HL-60/S4 treated with phorbol 12-myristate 13-acetate at 8.2 ng/mL for 4 days and 3 days (cell line): Measurements from ENCODE around the gene PGC.

Experiments used
- in situ Hi-C: fragments of 300-500 bp; cut with MboI; formaldehyde crosslinking; loops from 2 replicates; pipeline ENCODE4 v1.15.0; 2022; ENCODE audit warnings: low sequenced_read_pairs

The PGC gene

DNA sequence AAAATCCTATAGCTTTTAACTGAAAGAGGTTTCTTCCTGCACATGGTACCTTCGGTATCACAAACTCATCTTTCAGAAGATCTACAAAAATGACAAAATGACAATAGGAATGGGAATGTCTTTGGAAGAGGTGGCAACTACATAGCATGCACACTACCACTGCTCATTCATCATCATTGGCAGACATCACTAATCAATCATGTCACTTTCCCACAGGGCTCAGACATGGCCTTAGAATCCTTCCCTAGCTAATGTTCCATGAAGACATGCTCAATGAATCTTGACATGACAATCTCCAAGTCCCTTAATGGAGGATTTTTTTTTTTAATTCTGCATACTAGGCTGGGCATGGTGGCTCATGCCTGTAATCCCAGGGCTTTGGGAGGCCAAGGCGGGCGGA lies 3.2 kb upstream of the PGC start:
- in situ Hi-C loops = no loop called here

DNA sequence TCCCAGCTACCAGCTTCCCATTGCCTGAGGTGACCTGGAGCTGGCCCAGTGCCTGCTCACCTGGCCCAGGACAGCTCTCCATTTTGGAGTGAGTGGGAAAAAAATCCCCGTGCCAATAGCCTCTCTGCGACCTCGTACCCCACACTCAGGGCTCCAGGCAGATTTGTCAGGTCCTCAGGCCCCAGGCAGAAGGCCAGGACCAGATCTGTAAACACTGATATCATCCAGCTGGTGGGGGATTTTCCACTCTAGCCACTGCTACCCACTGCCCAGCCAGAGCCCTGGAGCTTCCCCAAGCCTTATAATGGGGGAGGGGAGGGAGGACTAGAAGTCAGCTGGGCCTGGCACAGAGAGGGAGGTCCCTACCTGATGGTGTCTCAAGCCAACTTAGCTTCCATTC lies 1.3 kb upstream of the PGC start:
- in situ Hi-C loops = no loop called here

DNA sequence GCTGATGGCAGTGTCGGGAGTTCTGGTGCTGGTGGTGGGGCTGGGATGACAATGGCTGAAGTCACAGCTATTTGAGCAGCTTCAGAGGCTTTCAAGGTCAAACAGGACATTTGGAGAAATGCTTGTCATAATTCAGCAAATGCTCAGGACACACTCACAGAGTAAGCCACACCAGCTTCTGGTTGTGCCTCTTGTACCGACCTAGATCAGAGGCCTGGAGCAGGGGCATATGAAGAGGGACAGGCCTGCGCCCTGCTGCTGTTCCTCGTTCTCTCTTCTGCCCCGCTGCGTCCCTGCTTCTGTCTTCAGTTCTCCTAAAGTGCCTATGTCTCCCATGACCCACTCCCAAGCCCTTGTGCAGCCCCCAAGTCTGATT lies 893 bp upstream of the PGC start:
- in situ Hi-C loops = no loop called here

DNA sequence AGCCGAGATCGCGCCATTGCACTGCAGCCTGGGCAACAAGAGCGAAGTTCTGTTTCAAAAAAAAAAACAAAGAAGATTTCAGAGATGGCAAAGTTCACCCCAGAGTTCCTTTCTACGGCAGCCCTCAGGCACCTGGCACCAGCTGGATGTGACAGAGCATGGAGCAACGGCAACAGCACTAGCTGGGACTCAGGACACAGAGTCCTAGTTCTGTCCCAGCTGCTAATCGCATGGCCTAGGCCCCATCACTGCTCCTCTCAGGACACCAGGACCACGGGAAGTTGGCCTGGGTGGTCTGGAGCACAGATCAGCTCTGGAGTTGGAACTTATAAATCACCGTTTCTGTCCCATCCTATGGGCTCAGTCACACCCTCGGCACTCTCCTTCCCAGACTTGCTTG lies 1.1 kb downstream of the PGC start:
- in situ Hi-C loops = no loop called here

DNA sequence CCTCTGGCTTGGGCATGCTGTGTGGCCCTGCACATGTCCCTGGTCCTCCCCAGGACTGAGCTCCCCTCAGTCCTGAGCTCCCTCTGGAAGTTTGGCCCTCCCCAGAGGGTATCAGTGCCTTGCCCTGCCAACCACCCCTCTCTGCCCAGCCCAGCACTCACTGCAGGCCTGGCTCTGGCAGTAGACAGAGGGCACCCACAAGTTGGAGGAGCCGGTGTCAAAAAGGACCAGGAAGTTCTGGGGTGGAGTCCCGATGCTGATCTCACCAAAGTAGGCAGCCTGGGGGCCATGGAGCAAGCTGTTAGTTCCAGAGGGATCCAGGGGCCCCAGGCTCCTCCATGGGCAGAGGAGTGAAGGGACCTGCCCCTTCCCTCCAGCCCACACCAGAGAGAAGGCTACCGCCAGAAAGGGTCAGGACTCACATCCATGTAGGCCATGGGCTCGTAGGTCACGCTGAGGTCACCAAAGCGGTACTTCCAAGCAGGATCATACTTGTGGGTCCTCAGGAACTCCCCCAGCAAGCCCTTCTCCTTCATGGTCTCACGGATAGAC lies 2.9 kb downstream of the PGC start:
- in situ Hi-C loops = no loop called here

DNA sequence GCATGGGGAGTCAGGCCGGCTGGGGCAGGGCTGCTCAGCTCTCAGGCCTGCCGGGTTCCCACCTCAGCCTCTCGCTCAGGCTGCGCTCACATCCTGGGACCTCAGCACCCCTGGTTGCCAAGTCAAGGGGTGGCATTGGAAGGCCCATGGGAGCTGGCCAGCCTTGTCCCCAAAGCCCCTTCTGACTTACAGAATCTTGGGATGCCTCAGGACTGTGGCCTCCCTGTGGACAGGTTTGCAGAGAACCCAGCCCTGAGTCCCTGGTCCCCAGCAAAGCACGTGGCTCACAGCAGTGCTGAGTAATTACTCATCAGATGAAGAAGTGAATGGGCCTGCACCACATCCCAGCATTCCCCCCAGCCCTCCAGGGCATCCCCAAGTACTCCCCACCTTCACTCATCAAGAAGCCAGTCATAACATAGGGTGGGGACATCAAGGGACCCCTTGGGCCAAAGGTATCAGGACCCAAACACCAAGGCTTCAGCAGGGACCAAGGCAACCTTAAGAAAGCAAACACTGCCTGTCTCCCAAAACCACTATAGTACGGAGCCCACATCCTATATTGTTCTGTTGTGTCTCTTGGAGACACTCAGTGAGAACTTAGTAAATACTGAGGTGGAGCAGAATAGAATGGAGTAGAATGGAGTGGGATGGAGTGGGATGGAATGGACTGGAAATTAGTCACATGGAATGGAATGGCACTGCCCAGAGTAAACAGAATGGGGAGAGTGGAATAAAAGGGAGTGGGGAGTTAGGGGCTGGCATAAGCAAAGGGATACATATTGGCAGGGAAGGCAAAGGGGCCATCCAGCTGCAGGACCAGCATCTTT lies 3.6 kb downstream of the PGC start:
- in situ Hi-C loops = no loop called here

DNA sequence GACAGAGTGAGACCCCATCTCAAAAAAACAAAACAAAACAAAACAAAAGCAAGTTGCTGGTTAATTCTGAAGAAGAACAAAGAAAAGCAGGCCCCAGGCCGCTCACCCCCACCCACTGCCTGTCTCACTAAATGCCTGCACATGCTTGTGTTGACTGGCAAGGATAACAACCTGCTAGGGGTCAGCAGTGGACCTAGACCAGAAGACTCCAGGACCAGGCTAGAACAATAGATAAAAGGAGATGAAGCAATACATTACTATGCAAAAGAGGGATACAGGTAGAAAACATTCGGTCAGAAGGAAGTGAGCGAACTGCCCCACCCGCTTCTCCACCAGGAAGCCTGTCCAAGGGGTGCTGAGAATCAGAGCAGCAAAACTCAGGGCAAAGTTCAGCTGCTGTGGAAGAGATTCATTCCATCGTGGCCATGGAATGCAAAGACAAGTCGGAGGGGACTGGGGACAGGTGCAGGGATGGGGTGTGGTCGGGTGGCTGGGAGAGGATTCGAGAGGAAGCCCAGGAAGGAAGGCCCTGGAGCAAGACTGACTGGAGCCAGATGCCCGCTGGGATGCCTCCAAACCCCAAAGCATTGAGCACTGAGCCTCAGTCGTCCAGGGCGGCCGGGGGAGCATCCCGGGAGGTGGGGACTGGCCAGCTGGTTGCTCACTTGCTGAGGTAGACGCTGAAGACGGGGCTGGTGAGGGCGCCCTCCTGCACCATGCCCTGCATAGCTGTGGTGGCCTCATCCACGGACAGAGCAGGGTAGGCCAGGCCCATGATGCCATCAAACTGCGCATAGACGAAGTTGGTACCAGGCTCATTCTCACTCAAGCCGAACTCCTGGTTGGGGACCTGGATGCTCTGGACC lies 5.3 kb downstream of the PGC start:
- in situ Hi-C loops = no loop called here

DNA sequence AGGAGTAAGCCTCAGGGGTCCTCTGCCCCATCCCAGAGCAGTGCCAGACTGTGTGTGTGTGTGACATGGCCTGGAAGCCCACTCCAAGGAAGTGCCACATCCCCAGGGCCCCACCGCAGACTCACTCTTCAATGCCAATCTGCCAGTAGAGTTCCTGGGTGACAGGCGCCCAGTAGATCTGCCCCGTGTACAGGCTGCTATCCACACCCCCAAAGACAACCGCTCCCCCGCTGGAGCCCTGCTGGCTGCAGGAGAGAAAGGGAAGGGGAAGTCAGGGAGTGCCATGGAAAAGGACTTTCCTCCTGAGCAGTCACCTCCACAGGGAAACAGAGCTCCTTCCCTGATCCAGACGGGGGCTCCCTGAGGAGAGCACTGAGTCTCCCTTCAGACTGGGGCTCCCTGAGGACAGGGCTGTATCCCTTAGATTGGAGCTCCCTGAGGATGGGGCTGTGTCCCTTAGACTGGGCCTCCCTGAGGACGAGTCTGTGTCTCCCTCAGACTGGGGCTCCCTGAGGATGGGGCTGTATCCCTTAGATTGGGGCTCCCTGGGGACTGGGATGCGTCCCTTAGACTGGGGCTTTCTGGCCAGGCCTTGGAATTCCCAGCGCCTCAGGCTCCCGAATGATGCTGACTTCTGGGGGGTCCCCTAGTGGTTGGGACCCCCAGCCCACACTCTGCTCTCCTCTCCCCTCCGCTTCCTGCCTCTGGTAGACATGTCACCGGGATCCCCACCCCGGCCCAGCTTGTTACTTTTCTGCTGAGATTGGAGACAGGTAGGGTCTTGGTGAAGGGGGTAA lies 6.6 kb downstream of the PGC start:
- in situ Hi-C loops = no loop called here

DNA sequence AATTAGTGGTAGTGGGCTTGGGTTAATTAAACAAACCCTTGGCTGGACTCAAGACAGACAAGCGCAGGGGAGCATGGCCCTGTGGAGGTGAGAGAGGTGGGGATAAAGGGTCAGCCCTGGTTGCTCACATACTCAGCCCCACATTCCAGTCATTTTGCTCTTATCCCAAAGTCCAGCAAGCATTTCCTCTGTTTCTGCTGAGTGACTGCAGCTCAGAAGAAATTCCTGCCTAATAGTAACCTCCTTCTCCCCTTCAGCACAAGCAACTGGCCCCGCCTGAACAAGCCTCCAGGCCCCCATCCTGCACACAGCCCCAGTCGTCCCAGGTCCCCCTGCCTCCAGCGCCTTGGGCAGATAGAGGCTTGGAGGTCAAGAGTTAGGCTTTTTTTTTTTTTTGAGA lies 8.2 kb downstream of the PGC start:
- in situ Hi-C loops = no loop called here

DNA sequence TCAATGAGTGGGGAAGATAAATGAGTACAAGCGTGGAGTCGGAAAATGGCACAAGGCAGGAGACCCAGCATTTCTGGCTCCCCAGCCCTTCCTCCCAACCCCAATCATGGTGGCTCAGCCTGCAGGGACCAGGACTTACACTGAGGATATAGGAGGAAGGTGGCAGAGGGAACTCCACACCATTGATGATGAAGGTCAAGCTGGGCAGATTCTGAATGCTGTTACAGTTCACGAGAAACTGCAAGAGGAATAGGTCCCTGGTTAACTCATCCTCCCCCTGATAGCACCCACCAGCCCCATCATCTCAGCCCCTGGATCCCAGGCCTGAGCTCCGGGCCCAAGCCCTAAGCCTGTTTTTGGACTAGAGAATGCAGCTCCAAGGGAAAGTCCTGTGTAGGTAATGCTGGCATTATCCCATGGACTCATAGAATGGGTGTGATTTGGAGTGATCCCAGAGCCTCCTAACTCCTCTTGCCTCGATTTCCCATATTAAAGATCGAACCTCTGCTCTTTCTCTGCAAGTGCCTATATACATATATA lies 9.5 kb downstream of the PGC start:
- in situ Hi-C loops = no loop called here

DNA sequence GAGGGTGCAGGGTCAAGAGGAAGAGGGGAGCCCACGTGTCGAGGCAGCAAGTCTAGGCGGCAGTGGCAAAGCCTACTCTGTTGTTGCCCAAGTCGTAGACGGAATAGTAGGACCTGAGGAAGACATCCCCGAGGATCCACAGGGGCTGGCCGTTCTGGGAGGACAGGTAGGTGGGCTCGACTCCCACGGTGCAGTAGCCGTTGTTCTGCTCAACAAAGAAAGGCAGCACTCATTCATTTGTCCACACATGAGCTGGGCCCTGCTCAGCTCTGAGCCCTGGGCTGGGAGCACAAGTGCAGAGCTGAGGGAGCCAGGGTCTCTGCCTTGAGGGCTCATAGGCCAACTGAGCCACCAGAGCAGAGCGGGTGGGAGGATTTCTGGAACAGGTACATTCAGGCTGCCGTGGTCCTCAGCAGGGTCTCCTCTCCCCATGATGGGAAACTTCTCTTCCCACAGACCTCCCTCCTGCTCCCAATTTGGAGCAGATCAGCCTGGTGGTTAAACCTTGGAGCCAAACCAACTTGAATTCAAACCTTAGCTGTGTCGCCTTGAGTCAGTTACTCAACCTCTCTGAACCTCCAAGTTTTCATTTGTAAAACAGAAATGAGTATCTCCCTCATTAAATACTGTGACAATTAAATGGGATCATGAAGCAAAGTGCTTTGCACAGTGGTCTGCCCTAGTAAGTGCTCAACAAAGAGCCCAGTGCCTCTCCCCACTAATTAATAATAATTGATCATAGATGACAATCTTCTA lies 10.2 kb downstream of the PGC start:
- in situ Hi-C loops = no loop called here

DNA sequence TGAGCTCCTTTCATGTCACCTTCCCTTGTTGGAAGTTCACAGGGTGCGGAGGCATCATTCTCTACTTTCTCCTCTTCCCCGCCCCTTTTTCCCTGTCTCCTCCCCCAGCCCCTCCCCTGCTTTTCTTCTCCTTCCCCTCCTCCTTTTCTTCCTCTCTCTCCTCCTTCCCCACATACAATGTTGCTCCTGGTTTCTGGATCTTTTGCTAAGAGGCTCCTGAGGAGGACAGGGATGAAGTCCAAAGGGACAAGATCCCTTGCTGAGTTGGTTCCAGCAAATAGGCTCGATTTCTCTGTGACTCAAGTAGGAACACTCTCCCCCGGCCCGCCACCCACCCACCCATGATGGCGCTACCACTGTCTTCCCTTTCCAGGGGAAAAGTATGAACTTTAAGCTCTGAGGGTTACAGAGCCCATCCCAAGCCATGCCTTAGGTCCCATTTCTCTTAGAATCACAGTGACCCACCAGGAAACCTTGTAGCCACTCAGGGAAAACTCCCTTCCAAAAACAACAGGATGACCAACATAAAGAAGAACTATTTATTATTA lies 10.9 kb downstream of the PGC start:
- in situ Hi-C loops = no loop called here

DNA sequence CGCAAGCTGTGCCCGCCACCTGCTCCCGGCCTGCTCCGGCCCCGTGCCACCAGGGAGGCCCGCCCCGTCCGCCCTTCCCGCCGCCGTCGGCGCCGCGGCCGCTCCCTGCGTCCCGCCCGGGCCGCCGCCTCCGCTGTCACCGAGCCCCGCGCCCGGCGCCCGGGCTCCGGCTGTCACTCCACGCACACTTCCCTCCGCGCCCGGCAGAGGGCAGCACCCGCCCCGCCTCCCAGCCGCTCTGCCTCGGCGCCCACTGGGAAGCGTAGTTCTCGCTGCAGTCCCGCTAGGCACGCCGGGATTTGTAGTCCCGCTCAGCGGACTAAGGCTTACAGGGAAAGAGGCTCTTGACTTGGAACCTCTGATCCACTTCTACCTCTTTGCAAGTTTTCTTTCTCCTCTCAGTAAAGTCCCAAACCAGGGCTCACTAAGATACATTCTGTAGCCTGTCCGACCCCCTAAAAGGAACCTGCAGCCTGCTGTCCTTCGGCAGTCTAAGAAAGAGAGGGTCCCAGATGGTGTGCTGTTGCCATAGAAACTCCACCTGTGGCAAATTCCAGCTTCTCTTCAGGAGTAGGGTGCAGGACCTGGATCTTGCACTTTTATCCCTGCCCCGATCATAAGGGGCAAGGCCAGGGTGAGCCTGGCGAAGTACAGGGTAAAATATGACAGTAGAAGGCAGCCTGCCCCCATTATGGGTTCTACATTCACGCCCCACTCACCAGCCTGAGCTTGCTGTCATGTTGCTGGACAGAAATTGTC lies 11.6 kb downstream of the PGC start, which contains the start of gene TFEB:
TFEB (minus strand) TSS at position 182 of the 759 bp plus-strand sequence. CDS start 44,395 bp downstream, outside the sequence.
- in situ Hi-C loops = no loop called here

DNA sequence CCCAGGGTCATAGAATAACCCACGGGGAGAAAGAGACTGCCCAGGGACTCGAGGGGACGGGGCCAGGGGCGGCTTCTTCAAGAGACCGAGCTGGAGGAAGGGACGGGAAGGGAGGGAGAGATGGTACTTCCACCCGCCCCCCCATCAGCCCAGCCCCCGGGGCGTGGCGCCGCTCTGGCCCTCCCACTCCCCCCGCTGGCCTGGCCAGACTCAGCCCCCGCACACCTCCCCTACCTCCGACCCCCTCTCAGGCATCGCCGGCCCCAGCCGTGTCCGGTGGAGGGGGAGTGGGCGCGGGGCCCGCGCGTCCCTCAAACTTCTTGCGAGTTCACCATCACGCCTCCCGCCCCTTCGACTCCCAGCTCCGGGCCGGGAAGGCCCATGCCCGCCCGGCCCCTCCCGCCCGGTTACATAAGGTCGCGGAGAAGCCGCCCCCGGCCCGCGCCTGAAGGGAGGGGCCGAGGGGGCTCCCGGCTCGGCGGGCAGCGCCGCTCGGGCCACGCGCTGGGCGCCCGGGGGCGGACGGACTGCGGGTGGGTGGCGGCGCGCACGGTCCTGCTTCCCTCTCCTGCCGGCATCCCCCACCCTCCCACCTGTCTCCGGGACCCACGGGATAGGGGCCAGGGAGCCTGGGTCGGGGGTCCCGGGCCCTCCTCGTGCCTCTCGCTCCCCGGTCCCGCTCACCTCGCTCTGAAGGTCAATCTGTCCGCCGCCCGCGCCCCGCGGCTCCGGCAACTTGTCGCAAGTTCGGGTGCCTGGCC lies 12.4 kb downstream of the PGC start:
- in situ Hi-C loops = no loop called here

DNA sequence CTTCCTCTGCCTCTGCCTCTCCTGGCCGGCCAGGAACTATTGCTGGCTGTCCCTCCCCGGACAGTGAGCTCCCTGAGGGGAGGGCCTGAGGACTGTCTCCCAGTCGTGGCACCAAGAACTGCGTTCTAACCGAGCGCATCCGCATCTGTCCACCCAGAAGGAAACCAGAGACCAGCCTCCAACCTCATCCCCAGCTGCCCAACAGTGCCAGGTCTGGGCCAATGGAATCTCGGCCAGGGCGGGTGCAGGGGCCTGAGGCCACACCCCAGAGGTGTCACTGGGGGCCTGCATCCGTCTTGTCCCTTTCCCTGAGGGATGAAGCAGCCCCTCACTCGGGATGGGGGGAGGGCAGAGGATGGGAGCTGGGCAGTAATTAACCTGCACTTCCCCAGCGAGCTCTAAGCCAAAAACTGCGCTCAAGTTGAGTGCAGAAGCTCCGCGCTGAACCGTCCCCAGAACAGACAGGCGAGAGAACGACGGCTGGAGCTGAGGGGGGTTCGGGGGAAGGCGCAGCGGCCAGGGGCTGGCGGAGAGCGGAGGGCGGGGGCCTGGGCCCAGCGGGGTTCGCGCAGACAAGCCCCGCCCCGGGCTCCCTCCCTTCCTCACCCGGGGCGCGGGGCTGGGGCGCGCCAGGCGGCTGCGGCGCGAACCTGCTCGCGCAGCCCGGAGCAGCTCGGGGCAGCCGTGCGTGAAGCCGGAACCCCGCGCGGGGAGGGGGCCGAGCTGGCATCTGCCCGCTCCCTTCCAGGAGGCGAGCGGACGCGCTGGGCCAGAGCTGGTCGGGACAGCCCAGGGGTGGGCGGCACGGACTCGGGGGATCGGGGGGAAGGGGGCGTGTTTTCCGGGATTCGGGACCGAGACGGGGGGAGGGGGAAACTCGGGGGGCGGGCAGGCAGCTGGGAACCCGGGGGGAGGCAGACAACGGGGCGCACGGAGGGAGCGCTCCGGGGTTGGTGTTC lies 13.2 kb downstream of the PGC start:
- in situ Hi-C loops = no loop called here

DNA sequence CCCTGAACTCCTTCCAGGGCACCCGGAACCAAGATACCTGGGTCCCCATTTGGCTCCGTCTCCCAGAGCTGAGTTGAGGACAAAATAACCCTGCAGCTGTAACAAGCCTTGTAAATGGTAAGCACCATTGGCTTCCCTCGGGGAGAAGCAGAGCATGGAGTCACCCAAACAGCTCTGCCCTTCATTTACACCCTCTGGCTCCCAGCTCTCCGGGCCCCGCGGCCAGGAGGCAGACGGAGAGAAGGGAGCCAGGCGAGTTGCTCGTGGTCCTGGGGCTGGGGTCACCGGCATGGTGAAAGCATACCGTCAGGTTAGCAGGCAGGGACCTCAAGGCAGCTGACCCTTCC lies 13.9 kb downstream of the PGC start:
- in situ Hi-C loops = no loop called here
